Stimulated activated memory B cell treated with anti-CD40 and anti-IgM and Interleukin-4, amounts not matched to agents 10 μg/mL and 1 μg/mL and 100 μg/mL, for 72 hours (primary cell): Measurements from ENCODE around the gene SPAG9.
"Not testable (repeated sequence)": the region's sequence is repeated elsewhere in the genome, so short reads cannot be mapped to it uniquely, and the experiment has no call there.

Experiments
- ATAC-seq: fragments of 150-1000 bp; cut with Tn5 transposase; 2 replicates; pipeline ENCODE4 v1.10.0; 2021
- H3K27ac Mint-ChIP-seq: one replicate; pipeline ENCODE4 v1.8.0; 2022; ENCODE audit warnings: mild to moderate bottlenecking, mixed read lengths
- H3K27me3 Mint-ChIP-seq: one replicate; pipeline ENCODE4 v1.8.0; 2022; ENCODE audit warnings: mixed read lengths
- H3K36me3 Mint-ChIP-seq: one replicate; pipeline ENCODE4 v1.8.0; 2022; ENCODE audit warnings: mixed read lengths
- H3K4me1 Mint-ChIP-seq: one replicate; pipeline ENCODE4 v1.8.0; 2022; ENCODE audit warnings: mixed read lengths
- H3K4me3 Mint-ChIP-seq: one replicate; pipeline ENCODE4 v1.8.0; 2022; ENCODE audit warnings: mild to moderate bottlenecking, moderate library complexity, mixed read lengths
- H3K9me3 Mint-ChIP-seq: one replicate; pipeline ENCODE4 v1.8.0; 2022; ENCODE audit warnings: mixed read lengths

Gene SPAG9

DNA sequence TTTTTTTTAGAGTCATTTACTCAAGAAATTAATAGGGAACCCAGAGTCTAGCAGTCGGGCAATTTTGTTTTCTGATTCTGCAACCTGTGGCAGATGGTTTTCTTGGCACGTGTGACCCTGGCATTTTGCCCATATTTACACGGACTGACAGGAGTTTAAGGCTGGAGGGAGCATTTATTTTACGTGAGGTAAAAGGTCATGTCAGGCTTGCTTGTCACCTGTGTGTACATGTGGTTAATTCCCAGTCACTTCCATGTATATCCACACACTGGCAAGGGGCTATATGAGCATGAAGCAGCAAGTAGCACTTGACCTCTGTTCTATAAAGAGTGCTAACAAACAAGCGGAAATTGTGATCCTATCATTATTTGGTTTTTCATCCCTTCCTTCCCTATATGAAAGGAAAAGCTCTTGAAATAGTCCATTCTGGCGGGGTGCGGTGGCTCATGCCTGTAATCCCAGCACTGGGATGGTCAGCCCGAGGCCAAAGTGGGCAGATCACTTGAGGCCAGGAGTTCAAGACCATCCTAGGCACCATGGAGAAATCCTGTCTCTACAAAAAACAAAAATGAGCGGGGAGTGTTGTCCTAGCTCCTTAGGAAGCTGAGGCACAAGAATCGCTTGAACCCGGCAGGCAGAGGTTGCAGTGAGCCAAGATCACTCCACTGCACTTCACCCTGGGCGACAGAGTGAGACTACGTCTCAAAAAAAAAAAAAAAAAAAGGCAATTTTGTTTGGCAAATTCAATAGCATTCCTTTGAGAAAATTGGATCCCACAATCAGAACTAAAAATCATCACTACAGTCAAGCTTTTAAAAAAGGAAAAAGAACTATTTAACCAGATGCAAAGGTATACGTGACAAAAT, 2.1 kb downstream of the SPAG9 start:
- no peaks in the 10 kb centered on the region for H3K36me3 Mint-ChIP-seq
- no peak for ATAC-seq
- H3K27ac Mint-ChIP-seq = no peak overlapping the region
- peak overlapping the region; percentile 16 for H3K4me3 Mint-ChIP-seq
- peaks cover 63% of the 10 kb centered on the region for H3K4me1 Mint-ChIP-seq
- no peaks in the 10 kb centered on the region for H3K27me3 Mint-ChIP-seq
- H3K9me3 Mint-ChIP-seq = no peaks in the 10 kb centered on the region

- no peaks in the 10 kb centered on the region for H3K27me3 Mint-ChIP-seq
- no peak overlapping the region for H3K4me3 Mint-ChIP-seq
- H3K9me3 Mint-ChIP-seq = no peaks in the 10 kb centered on the region
- H3K27ac Mint-ChIP-seq = no peak overlapping the region
- ATAC-seq = no peak
- no peaks in the 10 kb centered on the region for H3K36me3 Mint-ChIP-seq
- H3K4me1 Mint-ChIP-seq = peaks cover 52% of the 10 kb centered on the region
These were observed 5.5 kb downstream of the SPAG9 start for GRCh38 chr17:51115179-51115578.

GRCh38 chr17:51112303-51113222, 8.1 kb downstream of the SPAG9 start:
- H3K27ac Mint-ChIP-seq, H3K36me3 Mint-ChIP-seq, H3K9me3 Mint-ChIP-seq, H3K27me3 Mint-ChIP-seq, H3K4me3 Mint-ChIP-seq, ATAC-seq: not testable (repeated sequence)
- H3K4me1 Mint-ChIP-seq = peaks cover 33% of the 10 kb centered on the region

DNA sequence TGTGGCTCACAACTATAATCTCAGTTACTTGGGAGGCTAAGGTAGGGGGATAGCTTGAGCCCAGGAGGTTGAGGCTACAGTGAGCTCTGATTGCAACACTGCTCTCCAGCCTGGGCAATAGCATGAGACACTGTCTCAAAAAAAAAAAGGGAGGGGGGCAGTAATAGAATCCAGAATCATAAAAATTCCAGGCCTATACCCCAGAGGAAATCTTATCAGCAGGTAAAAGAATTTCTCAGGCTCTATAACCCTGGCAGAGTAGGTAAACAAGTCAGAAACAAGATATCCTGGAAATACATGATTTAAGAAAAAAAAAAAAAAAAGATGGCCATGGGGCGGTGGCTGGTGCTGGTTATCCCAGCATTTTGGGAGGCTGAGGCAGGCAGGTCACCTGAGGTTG, 12.9 kb downstream of the SPAG9 start:
- Mint-ChIP-seq H3K27me3 (no peaks in the 10 kb centered on the region), H3K36me3 (peaks cover 18% of the 10 kb centered on the region), H3K9me3 (no peaks in the 10 kb centered on the region), H3K4me1 (peaks cover 29% of the 10 kb centered on the region), H3K27ac (no peak overlapping the region), H3K4me3 (no peak overlapping the region)
- no peak for ATAC-seq

GRCh38 chr17:51103451-51103850, 17.2 kb downstream of the SPAG9 start:
- H3K27ac Mint-ChIP-seq = no peak overlapping the region
- H3K9me3 Mint-ChIP-seq = no peaks in the 10 kb centered on the region
- H3K4me3 Mint-ChIP-seq = no peak overlapping the region
- H3K4me1 Mint-ChIP-seq = peaks cover 25% of the 10 kb centered on the region
- peaks cover 18% of the 10 kb centered on the region for H3K36me3 Mint-ChIP-seq
- ATAC-seq = no peak
- no peaks in the 10 kb centered on the region for H3K27me3 Mint-ChIP-seq

DNA sequence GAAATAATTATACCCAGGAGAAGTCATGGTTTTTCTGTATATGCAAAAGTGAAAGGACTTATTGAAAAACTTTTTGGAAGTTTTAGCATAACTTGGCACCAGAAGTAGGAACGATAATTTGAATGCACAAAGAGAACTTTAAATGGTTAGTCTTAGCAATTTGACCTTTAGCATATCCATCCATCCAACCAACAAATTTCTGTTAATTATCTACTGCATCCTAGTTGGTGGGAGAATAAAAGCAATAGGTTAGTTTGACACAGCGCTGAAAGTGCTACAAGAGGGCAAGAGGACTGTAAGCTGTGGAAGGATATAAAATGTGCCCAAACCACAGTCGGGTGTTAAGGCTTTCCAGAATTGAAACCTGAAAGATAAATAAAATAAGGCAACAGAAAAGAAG, 17.6 kb downstream of the SPAG9 start:
- Mint-ChIP-seq H3K27me3 (no peaks in the 10 kb centered on the region), H3K4me3 (no peak overlapping the region), H3K27ac (no peak overlapping the region), H3K36me3 (peaks cover 18% of the 10 kb centered on the region), H3K4me1 (peaks cover 25% of the 10 kb centered on the region), H3K9me3 (no peaks in the 10 kb centered on the region)
- no peak for ATAC-seq

DNA sequence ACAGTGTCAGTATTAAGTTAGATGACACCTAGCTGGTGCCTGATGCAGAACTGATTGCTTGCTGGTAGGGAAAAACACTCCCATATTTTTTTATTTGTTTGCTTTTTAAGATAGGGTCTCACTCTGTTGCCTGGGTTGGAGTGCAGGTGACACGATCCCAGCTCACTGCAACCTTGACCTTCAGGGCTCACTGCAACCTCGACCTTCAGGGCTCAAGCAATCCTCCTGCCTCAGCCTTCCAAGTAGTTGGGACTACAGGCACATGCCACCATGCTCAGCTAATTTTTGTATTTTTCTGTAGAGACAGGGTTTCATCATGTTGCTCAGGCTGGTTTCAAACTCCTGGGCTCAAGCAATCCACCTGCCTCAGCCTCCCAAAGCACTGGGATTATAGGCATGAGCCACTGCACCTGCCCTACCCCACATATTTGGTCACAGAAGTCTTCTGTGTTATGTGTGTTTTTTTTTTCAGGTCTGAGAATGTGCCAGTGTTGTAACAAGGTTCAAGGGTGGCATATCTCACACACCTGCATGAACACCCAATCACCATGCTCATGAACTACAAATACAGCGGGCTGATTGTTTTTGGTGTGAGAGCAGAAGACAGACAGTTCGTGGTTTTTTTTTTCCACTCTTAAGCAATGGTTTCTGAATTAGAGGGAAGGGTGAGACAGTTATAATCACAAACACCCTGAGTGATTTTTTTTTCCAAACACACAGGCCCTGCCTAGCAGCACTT, 22.8 kb downstream of the SPAG9 start:
- H3K36me3 Mint-ChIP-seq = peaks cover 6% of the 10 kb centered on the region
- no peak overlapping the region for H3K4me3 Mint-ChIP-seq
- H3K27me3 Mint-ChIP-seq = no peaks in the 10 kb centered on the region
- no peak overlapping the region for H3K27ac Mint-ChIP-seq
- H3K4me1 Mint-ChIP-seq = peaks cover 20% of the 10 kb centered on the region
- no peaks in the 10 kb centered on the region for H3K9me3 Mint-ChIP-seq
- no peak for ATAC-seq

GRCh38 chr17:51091635-51092034, 29.0 kb downstream of the SPAG9 start:
- H3K36me3 Mint-ChIP-seq = no peaks in the 10 kb centered on the region
- peaks cover 47% of the 10 kb centered on the region for H3K4me1 Mint-ChIP-seq
- ATAC-seq = no peak
- no peak overlapping the region for H3K4me3 Mint-ChIP-seq
- no peaks in the 10 kb centered on the region for H3K27me3 Mint-ChIP-seq
- H3K9me3 Mint-ChIP-seq = no peaks in the 10 kb centered on the region
- no peak overlapping the region for H3K27ac Mint-ChIP-seq

DNA sequence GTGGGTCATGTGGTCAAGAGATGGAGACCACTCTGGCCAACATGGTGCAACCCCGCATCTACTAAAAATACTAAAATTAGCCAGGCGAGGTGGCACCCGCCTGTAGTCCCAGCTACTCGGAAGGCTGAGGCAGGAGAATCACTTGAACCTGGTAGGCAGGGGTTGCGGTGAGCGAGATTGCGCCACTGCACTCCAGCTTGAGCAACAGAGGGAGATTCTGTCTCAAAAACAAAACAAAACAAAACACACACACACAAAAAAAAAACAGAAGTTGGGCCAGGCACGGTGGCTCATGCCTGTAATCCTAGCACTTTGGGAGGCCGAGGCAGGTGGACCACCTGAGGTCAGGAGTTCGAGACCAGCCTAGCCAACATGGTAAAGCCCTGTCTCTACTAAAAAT, 31.8 kb downstream of the SPAG9 start:
- not testable (repeated sequence) for ATAC-seq, H3K9me3 Mint-ChIP-seq, H3K4me3 Mint-ChIP-seq, H3K27ac Mint-ChIP-seq, H3K27me3 Mint-ChIP-seq, H3K36me3 Mint-ChIP-seq
- peaks cover 33% of the 10 kb centered on the region for H3K4me1 Mint-ChIP-seq

- peaks cover 31% of the 10 kb centered on the region for H3K4me1 Mint-ChIP-seq
- no peak overlapping the region for H3K4me3 Mint-ChIP-seq
- no peaks in the 10 kb centered on the region for H3K9me3 Mint-ChIP-seq
- no peak for ATAC-seq
- H3K27me3 Mint-ChIP-seq = no peaks in the 10 kb centered on the region
- H3K36me3 Mint-ChIP-seq = no peaks in the 10 kb centered on the region
- no peak overlapping the region for H3K27ac Mint-ChIP-seq
These were observed 32.4 kb downstream of the SPAG9 start for GRCh38 chr17:51088287-51088686.

DNA sequence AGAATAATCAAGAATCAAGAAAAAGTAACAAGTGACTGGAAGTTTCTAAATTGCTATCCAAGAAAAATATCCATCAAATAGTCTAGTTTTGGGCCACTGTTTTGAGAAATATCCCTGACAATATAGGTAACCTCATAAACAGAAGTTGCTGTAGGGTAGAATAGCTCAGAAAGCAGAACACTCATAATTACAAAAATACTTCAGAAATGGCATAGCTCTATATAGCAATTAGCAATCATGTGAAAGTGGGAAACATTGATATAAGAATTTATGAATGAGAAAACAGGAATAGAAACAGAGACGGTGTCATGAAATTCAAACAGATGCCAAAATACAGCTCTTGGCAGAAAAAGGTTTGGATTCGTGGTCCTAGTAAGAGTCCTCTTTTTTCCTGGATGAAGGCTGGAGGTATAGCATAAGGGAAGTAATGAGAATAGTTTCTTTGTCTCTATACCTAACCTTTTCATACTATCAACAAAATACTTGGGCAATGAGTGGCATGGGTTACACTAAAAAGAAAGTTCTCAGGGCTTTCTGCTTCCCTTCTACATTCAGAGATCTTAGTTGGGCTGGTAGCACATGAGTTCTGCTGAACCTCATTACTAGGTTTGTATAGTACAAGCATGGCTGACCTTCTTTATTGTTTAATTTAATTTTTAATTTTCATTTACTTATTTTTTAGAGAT, 33.5 kb downstream of the SPAG9 start:
- ATAC-seq = no peak
- H3K4me1 Mint-ChIP-seq = peaks cover 32% of the 10 kb centered on the region
- H3K27me3 Mint-ChIP-seq = no peaks in the 10 kb centered on the region
- no peak overlapping the region for H3K4me3 Mint-ChIP-seq
- no peaks in the 10 kb centered on the region for H3K9me3 Mint-ChIP-seq
- H3K36me3 Mint-ChIP-seq = no peaks in the 10 kb centered on the region
- no peak overlapping the region for H3K27ac Mint-ChIP-seq

- no peaks in the 10 kb centered on the region for H3K9me3 Mint-ChIP-seq
- no peak overlapping the region for H3K4me3 Mint-ChIP-seq
- H3K27me3 Mint-ChIP-seq = no peaks in the 10 kb centered on the region
- peaks cover 27% of the 10 kb centered on the region for H3K4me1 Mint-ChIP-seq
- no peak for ATAC-seq
- peaks cover 9% of the 10 kb centered on the region for H3K36me3 Mint-ChIP-seq
- no peak overlapping the region for H3K27ac Mint-ChIP-seq
These were observed 35.4 kb downstream of the SPAG9 start for GRCh38 chr17:51085150-51085805.

DNA sequence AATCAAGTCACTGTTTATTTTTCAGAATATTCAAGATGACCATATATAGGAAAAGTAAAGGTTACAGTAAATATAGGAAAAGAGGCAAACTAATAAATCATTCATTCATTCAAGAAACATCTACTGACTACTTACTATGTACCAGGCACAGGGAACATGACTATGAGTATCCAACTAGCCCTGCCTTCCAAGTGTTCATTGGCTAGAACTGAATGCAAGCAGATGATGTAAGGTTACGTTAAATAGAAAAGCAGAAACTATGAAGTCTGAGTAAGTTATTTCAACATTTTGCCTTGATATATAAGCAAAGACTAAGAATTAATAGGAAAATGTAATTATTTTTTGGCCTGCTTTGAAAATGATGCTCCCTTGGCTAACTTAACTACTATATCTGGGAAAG, 36.7 kb downstream of the SPAG9 start:
- Mint-ChIP-seq H3K36me3 (peaks cover 16% of the 10 kb centered on the region), H3K4me1 (peaks cover 26% of the 10 kb centered on the region), H3K27ac (no peak overlapping the region), H3K4me3 (no peak overlapping the region), H3K9me3 (no peaks in the 10 kb centered on the region), H3K27me3 (no peaks in the 10 kb centered on the region)
- ATAC-seq = no peak

GRCh38 chr17:51083364-51083763, 37.3 kb downstream of the SPAG9 start:
- Mint-ChIP-seq H3K36me3 (peaks cover 19% of the 10 kb centered on the region), H3K4me1 (peaks cover 20% of the 10 kb centered on the region)
- H3K27me3 Mint-ChIP-seq, H3K9me3 Mint-ChIP-seq, H3K27ac Mint-ChIP-seq, ATAC-seq, H3K4me3 Mint-ChIP-seq: not testable (repeated sequence)
